GM18870 (cell line): ENCODE data around the gene IMPG2.

Experiments
- ATAC-seq: cut with Tn5 transposase; IDR thresholded peaks from one replicate; pipeline ENCODE4 v1.9.1; 2021; ENCODE audit warnings: moderate library complexity; ENCODE audit not compliant: unreplicated experiment

The IMPG2 gene

DNA sequence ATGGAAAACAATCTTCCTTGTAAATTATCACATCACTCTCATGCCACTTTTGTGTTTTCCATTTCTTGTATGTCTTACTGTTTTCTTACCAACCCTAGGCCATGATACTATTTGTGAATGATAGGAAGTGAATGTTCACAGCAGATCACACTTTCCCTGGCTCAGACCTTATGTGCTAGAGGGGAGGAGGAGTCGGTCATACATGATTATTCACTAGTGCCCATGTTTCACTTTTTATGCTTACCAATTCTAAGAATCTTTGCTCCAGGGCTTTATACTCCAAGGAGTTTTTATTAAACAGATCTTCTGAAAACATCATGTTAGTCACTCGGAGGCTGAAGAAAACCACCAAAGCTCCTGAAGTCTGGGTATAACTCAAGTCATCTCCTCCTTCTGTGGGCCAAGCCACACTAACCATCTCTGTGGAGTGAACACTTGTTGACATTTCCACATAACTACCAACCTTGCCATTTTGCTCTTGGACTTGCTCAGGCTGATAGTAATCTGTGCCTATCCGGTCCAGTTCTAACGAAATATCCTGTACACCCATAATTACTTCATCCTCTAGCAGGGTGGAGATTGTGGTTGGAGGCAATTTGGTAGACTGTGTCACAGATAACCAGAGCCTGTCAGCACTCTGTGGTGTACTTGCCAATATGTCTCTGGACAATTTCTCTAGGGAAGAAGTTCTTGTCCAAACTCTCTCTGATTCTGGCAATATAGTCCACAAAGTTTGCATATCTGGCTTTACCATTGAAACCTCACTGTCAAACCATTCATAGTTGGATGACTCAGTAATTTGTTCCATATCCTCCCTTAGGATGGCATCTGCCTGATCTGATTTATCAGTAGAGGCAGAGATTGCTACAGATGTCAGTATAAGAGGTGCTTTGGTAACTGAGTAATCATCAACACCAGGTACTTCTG, 76.8 kb downstream of the IMPG2 start:
- no peak for ATAC-seq

DNA sequence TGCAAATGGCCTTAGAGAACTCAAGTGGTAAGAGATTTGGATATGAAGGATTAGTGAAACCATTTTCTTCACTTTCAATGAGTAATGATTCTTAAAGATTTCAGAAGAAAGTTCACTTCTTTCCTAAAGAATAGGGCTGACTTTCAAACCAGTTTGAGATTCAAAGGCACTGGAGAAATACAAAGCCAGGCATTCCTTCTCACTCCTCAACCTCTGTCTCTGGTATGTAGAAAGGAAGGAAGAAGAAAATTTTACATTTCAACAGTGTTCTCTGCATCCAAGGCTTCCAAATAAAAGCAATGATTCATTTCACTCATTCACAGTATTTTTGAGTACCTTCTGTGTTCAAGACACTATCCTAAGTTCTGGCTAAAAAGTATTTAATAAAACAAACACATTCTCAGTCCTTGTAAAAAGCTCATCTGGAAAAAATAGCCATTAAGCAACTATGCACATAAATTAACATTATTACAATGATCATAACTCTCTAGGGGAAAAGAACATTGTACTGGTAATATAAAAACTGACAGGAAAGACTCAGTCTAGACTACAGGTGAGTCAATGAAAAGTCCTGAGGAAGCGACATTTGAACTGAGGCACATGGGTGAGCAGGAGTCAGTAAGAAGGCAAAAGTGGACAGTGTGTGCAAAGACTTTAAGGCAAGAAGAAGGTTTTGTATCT, 79.5 kb downstream of the IMPG2 start:
- no peak for ATAC-seq

DNA sequence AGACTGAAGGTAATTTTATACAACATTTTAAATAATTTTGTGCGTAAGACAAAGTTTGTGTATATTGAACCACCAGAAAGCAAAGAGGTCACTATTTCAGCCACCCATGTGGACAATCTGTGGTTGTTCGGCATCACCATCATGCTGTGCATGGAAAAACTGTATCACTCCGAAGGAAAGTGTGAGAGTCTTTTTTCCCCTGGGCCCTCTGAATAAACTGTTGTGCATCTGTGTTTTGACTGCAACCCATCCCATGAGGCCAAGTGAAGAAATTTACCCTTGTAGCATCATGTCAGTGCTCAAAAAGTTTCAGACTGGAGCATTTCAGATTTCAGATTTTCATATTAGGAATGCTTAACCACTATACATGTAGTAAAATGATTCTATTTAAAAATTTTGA, 85.3 kb downstream of the IMPG2 start:
- ATAC-seq: no peak

DNA sequence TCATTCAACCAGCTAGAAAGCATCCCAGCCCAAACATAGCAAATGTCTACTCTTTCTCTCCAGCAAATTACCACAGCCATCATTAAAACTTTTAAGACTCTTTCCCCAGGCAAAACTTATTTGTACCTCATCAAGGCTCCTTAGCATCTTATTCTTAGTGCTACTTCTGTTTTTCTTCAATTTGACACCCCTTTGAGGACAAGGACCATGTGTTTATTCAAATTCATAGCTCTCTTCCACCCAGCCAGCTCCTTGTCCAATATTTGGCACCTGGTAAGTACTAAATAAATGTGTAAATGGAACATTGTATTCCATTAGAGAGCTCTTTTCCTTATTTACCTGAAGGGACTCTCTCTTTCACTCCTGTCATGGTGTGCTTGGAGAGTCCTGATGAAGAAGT, 89.8 kb downstream of the IMPG2 start:
- no peak for ATAC-seq

DNA sequence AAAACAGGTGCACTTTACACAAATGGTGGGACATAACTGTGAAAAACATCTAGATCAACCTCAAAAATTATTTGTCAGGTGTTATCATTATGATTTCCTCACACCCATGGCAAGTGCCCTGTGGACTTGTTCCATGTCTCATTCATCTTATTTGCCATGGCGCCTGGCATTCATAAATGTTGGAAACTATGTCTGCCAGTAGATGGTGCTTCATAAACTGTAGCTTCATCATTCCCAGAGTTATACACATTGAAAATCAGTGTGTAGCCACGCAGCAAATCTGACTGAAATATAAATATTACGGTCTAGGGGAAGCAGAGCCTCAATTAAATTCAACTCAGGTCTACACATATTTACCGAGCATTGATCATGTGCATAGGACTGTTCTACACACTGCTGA, 90.7 kb downstream of the IMPG2 start:
- ATAC-seq: no peak

DNA sequence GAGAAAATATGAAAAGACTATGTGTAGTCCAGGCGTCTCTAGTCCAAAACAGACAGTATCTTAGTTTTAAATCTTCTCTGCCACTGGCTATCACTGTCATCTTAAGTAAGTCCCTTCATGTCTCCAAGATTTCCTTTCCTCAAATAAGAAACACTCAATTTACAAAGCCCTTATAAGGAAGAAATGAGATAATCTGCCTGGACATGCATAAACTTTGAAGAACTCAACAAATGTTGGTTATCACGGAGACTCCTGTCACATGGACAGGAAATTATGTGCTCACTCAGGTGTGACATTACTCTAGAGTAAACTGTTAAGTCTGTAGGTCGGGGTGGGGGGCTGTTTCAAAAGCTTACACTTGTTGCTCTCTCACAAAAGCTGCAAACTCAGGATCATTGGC, 91.9 kb downstream of the IMPG2 start:
- no peak for ATAC-seq

DNA sequence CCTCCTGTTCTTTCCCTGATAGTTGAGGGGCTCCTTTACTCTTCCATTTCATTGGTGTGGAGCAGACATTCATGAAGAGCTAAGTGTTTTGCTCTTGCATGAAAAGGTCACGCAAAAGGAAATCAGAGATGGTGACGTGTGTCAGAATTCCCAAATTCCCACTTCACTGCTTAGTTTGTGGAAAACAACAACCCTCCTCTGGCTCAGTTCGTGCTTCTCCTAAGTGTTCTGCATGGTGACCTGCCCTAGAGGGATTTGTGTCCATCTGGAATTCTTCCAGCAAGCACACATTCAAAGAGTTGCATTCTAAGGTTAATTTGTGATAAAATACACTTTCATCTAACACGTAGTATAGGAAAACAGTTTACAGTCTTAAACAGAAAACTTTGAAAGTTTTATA, 95.6 kb downstream of the IMPG2 start:
- ATAC-seq: no peak

DNA sequence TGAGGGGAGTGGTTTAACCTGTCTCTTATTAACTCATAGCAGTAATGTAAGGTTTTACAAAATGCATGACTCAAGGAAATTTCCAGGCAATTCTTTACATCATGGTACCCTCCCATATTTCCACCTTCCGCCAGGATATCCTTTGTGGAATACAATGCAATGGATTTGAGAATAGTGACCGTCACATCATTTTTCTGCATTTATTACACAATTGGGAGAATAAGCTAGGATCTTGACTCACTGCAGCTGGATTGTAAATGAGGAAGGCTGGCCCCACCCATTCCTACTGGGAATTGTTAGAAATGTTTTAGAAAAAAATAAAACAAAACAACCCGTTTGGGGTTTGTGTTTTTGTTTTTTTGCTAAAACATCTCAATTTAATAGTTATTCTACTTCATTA, 97.4 kb downstream of the IMPG2 start:
- no peak for ATAC-seq

DNA sequence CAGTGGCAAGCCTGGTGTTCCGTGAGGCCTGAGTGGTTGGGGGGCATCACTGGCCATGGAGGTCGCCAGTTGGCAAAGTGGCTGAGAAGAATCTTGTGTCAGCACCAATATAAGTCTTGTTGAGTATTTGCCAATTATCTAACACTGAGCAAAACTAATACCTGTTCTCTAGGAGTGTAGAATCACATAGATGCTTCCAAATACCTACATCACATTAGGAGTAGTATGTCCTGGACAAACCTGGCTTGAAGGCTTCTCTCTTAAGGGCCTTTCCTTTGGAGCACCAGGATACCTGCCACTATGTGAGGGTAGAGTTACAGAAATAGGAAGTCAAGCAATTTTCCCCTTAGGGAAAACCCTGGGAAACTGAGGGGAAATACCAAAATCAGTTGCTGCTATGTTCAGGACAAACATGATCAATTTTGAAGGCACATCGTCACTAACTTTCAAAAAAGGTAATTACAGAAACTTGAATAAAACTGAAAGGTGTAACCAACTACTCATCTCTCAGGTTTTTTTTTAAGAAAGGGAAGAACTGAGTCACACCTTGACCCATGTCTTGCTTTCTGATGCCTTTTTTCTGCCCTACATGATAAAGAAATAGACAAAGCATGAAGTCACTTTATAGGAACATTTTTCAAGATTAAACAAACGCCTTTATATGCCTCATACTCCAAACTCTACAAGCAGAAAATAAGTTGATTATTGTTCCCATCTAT, 100.4 kb downstream of the IMPG2 start:
- no peak for ATAC-seq

DNA sequence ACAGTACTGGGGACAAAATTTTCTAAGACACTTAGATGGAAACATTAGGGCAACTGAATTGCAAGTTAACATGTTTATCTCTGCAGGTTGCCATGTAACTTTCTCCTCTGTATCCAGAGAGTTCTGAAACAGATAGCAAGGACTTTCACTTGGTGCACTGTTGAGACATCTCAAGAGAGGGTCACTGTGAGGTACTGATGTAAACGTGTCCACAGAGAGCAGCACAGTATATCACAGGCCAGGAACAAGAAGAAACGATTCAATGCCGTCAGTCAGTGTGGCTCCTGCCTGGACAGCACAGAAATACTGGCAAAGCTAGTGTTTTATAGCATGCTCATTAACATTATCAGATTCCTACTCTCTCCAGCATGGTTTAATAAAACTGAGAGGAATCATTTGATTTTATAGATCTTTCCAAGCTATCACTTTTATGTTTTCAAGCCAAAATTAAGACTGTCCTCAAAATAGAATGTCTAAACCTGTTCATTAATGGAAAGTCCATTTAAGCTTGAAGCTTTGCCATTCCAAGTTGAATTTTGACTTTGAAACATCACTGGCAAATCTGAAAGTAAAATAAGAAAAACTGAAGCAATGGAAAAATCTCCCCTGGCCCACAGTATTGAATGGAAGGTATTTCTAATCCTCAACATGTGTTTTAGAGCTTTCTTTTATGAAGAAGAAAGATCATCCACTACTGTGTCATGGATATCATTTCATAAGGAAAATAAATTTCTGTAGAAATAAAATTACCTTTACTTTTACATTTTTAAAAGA, 102.7 kb downstream of the IMPG2 start:
- ATAC-seq: no peak

DNA sequence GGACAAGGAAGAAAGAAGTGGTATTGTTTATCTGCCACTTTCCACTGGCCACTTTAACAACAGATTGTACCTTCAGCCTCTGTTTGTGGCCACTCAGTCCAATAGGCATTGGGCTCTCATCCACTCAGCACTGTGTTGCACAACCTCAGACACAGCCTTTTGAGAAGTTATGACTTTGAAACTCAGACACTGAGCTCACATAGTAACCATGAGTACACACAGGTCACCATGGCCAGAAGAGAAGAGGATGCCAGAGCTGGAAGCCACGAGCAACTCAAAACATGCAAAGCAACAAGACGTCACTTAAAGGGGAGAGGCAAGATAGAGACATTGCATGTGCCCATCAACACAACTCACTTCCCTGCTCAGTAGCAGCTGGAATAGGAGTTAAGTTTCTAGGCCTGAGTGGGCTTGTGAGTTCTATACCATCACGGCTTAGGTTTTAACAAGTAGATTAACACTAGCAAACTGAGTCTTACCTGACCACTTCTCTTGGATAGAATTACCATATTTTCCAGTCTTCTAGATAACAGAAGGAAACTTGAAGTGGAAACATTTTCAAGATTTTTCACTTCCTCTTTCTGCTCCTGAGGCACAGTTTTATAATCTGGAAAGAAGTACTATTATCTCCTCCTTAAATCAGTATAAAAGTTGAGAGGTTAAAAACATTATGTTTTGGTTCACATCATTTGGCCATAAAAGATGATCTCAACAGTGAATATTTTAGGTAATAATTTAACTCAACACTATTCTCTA, 103.5 kb downstream of the IMPG2 start:
- ATAC-seq: peak; percentile 54

DNA sequence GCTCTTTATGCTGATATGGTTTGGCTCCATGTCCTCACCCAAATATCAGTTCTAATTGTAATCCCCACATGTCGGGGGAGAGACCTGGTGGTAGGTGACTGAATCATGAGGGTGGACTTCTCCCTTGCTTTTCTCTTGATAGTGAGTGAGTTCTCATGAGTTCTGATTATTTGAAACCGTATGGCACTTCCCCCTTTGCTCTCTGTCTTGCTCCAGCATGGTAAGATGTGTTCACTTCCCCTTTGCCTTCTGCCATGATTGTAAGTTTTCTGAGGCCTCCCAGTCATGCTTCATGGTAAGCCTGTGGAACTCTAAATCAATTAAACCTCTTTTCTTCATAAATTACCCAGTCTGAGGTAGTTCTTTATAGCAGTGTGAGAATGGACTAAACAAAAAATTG, 107.6 kb downstream of the IMPG2 start:
- no peak for ATAC-seq

DNA sequence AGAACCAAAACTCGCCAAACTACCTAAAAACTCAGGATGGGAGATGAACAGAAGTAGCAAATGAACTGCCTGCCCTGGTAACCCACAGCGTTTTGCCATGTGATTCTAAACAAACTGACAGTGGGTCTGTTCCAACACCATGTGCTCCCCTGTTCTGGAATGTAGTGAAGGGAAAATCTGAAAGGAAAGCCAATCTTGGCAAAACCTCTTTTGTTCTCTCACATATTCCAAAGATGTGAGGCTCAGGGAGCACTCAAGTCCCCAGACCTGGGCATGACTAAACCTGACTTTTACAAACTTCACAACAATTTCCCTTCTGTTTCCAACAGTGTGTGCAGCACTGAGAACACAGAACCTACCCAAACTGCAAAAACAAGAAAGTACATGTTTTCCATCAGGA, 116.1 kb downstream of the IMPG2 start:
- ATAC-seq: no peak

DNA sequence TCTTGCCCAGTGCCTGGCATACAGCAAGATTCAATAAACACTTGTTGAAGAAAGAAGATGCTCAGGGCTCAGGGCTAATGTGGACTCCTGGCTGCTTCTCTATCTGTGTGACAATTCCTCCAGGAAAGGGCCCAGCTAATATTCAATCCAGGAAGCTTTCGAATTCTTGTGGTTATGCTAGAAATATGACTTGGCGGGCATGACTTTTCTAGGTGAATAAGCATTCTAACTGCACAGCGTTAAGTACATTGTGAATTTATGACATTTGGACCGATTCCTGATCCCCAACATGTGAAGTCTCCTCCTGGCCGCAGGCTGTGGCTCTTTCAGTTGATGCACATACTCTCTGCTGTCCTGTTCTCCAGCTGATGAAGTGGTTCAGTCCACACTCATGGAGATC, 117.0 kb downstream of the IMPG2 start:
- no peak for ATAC-seq

DNA sequence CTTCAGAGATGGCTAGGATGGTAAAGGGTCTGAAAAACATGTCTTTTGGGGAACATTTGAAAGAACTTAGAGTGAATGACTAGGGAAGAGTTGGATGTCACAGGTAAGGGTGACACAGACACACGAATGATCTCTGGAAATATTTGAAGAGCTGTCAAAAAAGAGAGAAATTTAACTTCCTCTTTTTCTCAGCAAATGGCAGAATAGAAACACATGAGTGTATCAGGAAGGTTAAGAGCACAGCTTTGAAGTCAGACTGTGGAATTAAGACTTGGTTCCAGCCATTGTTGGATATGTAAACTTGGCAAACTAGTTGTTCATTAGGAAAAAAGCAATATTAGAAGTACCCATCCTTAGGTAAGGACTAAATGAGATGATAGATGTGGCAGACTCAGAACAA, 117.7 kb downstream of the IMPG2 start:
- ATAC-seq: no peak

DNA sequence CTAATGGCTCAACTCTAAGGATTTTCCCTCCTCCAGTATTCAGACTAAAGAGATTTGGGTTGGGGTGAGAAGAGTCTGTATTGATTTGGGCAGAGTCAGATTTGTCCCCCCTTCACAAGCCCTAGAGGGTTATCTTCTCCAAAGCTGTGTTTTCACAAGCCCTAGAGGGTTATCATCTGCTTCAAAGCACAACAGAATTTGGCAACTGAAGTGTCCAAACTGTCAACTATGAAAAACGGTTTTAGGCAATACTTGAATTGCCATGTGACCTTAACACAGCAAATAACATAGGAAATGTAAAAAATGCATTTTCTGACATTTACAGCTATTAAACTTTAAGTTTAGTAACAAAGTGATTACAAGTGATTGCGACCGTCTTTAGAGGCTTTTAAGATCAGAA, 119.9 kb downstream of the IMPG2 start:
- no peak for ATAC-seq

DNA sequence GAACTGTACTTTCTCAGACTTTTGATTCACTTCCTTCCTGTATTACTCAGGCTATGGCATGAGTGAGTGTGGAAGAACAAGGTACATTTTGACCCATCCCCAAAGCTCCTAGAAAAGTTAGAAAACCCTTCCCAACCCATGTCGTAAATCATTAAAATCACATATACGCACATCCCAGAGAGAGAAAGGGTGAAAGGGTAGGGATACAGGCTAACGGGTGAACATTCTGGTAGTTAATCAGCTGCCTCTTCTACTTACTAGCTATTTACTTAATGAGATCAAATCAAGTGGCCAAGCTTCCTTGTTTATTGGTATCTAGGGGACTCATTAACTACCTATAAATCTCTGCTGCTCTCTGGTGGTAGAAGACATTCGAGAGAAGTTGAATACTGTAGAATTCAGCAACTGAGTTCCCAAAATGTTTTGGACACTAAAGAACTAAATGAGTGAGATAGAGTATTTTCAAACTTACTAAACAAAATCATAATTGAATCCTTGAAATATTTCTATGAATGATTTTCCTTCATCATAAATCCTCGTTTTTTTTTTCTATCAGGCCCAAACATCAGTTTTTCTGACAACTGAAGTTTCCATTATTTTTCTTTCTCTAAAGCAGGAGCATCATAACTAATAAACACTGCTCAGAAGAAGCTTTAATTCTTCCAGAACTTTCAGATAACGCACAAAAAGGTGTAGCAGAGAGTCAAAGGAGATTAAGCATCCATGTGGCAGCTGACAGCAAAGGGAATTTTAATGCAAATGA, 124.2 kb downstream of the IMPG2 start:
- no peak for ATAC-seq

DNA sequence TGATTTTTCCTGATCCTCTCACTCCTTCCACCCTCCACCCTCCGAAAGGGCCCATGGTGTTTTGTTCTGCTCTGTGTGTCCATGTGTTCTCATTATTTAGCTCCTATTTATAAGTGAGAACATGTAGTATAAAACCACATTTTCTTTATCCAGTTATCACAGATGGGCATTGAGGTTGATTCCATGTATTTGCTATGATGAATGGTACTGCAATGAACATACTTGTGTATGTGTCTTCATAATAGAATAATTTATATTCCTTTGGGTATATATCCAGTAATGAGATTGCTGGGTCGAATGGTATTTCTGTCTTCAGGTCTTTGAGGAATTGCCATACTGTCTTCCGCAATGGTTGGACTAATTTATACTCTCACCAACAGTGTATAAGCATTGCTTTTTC, 126.0 kb downstream of the IMPG2 start:
- no peak for ATAC-seq

DNA sequence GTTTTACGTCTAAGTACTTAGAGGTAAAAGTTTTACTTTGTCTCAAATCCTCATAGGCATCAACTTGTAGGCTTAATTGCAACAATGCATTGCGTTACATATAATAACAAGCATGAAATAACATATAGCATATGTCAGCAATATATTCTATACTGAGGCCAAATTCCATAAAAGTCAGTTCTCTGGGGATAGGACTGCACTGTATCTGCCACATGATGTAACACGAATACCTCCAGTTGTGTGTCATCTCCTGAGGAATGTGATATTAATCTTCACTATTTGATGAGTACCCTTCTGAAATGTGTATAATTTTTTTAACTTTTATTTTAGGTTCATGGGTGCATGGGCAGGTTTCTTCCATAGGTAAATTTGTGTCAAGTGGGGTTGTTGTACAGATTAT, 126.4 kb downstream of the IMPG2 start:
- no peak for ATAC-seq

DNA sequence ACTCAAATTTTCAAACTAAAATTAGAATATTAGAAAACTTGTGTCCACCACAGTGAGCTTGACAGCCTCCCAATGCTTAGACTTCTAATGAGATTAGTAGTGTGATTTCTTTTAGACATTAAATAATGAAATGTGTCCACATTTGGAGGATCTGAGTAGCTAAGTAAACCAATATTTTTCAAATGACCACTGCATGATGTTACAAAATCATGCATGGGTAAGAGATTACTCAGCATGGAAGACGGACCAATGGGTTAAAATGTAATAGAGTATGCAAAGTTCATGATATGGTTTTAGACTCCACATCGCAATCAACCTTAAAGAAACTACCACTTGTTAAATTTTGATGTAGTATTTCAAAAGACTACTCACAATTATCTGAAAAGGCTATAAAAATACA, 130.6 kb downstream of the IMPG2 start:
- ATAC-seq: no peak
